H9 (cell line): ENCODE data around the gene GPR157. TPM values are rescaled to one million over a fixed set of nuclear protein-coding genes. Genes with fewer than 3 reads are reported as not detected.

Source experiments
- DNase-seq: peaks from one replicate; pipeline ENCODE4 v3.0.0-alpha.2; 2017
- H2AFZ ChIP-seq: one replicate; pipeline ENCODE4 v1.6.1; 2013; ENCODE audit warnings: mild to moderate bottlenecking, low read length, control low read depth, moderate library complexity
- H2AK5ac ChIP-seq: 2 replicates; pipeline ENCODE4 v1.6.1; 2013; ENCODE audit warnings: low read length, control low read depth, mixed read lengths; ENCODE audit not compliant: insufficient read length
- H2BK120ac ChIP-seq: one replicate; pipeline ENCODE4 v1.6.1; 2013; ENCODE audit warnings: low read depth, mild to moderate bottlenecking, low read length, control low read depth, inconsistent platforms; ENCODE audit not compliant: poor library complexity, severe bottlenecking
- H2BK12ac ChIP-seq: 2 replicates; pipeline ENCODE4 v1.6.1; 2013; ENCODE audit warnings: low read length, control low read depth, mixed read lengths, low read depth; ENCODE audit not compliant: insufficient read length
- H2BK15ac ChIP-seq: 2 replicates; pipeline ENCODE4 v1.6.1; 2013; ENCODE audit warnings: low read depth, low read length, control low read depth
- H2BK20ac ChIP-seq: one replicate; pipeline ENCODE4 v1.6.1; 2013; ENCODE audit warnings: low read depth, mild to moderate bottlenecking, low read length, control low read depth, inconsistent platforms; ENCODE audit not compliant: poor library complexity, severe bottlenecking
- H2BK5ac ChIP-seq: 2 replicates; pipeline ENCODE4 v1.6.1; 2013; ENCODE audit warnings: low read length, control low read depth, mixed read lengths; ENCODE audit not compliant: insufficient read length
- H3K14ac ChIP-seq: 2 replicates; pipeline ENCODE4 v1.6.1; 2013; ENCODE audit warnings: low read length, control low read depth; ENCODE audit not compliant: insufficient read depth
- H3K18ac ChIP-seq: 2 replicates; pipeline ENCODE4 v1.6.1; 2013; ENCODE audit warnings: low read depth, mild to moderate bottlenecking, mixed read lengths, low read length, control low read depth; ENCODE audit not compliant: insufficient read length
- H3K23ac ChIP-seq: 2 replicates; pipeline ENCODE4 v1.6.1; 2013; ENCODE audit warnings: low read length, control low read depth, mixed read lengths, low read depth; ENCODE audit not compliant: insufficient read length
- H3K23me2 ChIP-seq: 2 replicates; pipeline ENCODE4 v1.6.1; 2013; ENCODE audit warnings: low read depth, mild to moderate bottlenecking, mixed read lengths, low read length, control low read depth; ENCODE audit not compliant: insufficient read length, poor library complexity, severe bottlenecking
- H3K27ac ChIP-seq: 2 replicates; pipeline ENCODE4 v1.5.1; 2013; ENCODE audit warnings: low read length, control low read depth, mixed read lengths, low read depth; ENCODE audit not compliant: insufficient read length
- H3K27me3 ChIP-seq: 2 replicates; pipeline ENCODE4 v1.6.1; 2013; ENCODE audit warnings: low read length, control low read depth, inconsistent platforms; ENCODE audit not compliant: insufficient read depth
- H3K4ac ChIP-seq: 2 replicates; pipeline ENCODE4 v1.6.1; 2013; ENCODE audit warnings: low read depth, mild to moderate bottlenecking, control low read depth, inconsistent platforms, low read length, moderate library complexity
- H3K4me1 ChIP-seq: 2 replicates; pipeline ENCODE4 v1.6.1; 2013; ENCODE audit warnings: low read length, control low read depth, inconsistent platforms; ENCODE audit not compliant: insufficient read depth
- H3K4me2 ChIP-seq: 2 replicates; pipeline ENCODE4 v1.6.1; 2013; ENCODE audit warnings: low read length, control low read depth, mixed read lengths; ENCODE audit not compliant: insufficient read length, insufficient read depth
- H3K56ac ChIP-seq: 2 replicates; pipeline ENCODE4 v1.6.1; 2013; ENCODE audit warnings: low read depth, mild to moderate bottlenecking, mixed read lengths, low read length, control low read depth; ENCODE audit not compliant: insufficient read length
- H3K79me1 ChIP-seq: 2 replicates; pipeline ENCODE4 v1.6.1; 2013; ENCODE audit warnings: low read depth, mild to moderate bottlenecking, moderate library complexity, low read length, control low read depth, inconsistent platforms; ENCODE audit not compliant: insufficient read depth, poor library complexity, severe bottlenecking
- H3K79me2 ChIP-seq: 2 replicates; pipeline ENCODE4 v1.6.1; 2013; ENCODE audit warnings: low read length, control low read depth, inconsistent platforms; ENCODE audit not compliant: insufficient read depth
- H3K9ac ChIP-seq: 2 replicates; pipeline ENCODE4 v1.6.1; 2013; ENCODE audit warnings: low read length, control low read depth, mixed read lengths; ENCODE audit not compliant: insufficient read length; ENCODE audit errors: extremely low read depth
- H3K9me3 ChIP-seq: one replicate; pipeline ENCODE4 v1.6.1; 2013; ENCODE audit warnings: low read depth, low read length, inconsistent platforms; ENCODE audit not compliant: control insufficient read depth
- H3T11ph ChIP-seq: one replicate; pipeline ENCODE4 v1.6.1; 2013; ENCODE audit warnings: mild to moderate bottlenecking, low read length, control low read depth, inconsistent platforms
- H4K20me1 ChIP-seq: one replicate; pipeline ENCODE4 v1.6.1; 2013; ENCODE audit not compliant: control insufficient read depth, insufficient read length, insufficient read depth
- H4K5ac ChIP-seq: 2 replicates; pipeline ENCODE4 v1.6.1; 2013; ENCODE audit warnings: low read depth, mild to moderate bottlenecking, mixed read lengths, low read length, control low read depth; ENCODE audit not compliant: insufficient read length
- H4K8ac ChIP-seq: replicated peaks from 2 replicates; pipeline ENCODE4 v1.6.1; 2013; ENCODE audit warnings: low read length, control low read depth, mixed read lengths, low read depth; ENCODE audit not compliant: insufficient read length
- H4K91ac ChIP-seq: 2 replicates; pipeline ENCODE4 v1.6.1; 2013; ENCODE audit warnings: low read depth, mild to moderate bottlenecking, moderate library complexity, mixed read lengths, low read length, control low read depth; ENCODE audit not compliant: insufficient read length
- H3K27ac Mint-ChIP-seq, 3 experiments: 2 replicates in 2 of 3; 3 replicates in 1 of 3; pipeline ENCODE4 v1.8.0; 2020 to 2021; ENCODE audit warnings: mixed read lengths in 3 of 3, mild to moderate bottlenecking in 1 of 3, moderate library complexity in 1 of 3
- H3K27me3 Mint-ChIP-seq: 2 replicates; pipeline ENCODE4 v1.8.0; 2021; ENCODE audit warnings: low read depth, mild to moderate bottlenecking, moderate library complexity, mixed read lengths
- H3K36me3 Mint-ChIP-seq, 3 experiments: 2 replicates in 2 of 3; 3 replicates in 1 of 3; pipeline ENCODE4 v1.8.0; 2020 to 2021; ENCODE audit warnings: low read depth in 3 of 3, mixed read lengths in 3 of 3; ENCODE audit not compliant: insufficient read depth in 1 of 3
- H3K4me1 Mint-ChIP-seq, 2 experiments: 2 replicates each; pipeline ENCODE4 v1.8.0; 2020; ENCODE audit warnings: mixed read lengths in 2 of 2
- H3K4me3 Mint-ChIP-seq, 2 experiments: 2 replicates in 1 of 2; 3 replicates in 1 of 2; pipeline ENCODE4 v1.8.0; 2020 to 2021; ENCODE audit warnings: mild to moderate bottlenecking in 2 of 2, mixed read lengths in 2 of 2, moderate library complexity in 1 of 2
- H3K9me3 Mint-ChIP-seq, 2 experiments: 2 replicates in 1 of 2; 3 replicates in 1 of 2; pipeline ENCODE4 v1.8.0; 2020; ENCODE audit warnings: mild to moderate bottlenecking in 2 of 2, mixed read lengths in 2 of 2, moderate library complexity in 1 of 2
- WGBS: extraction: QIAGEN DNeasy Blood & Tissue Kit; methylation state at CpG from one replicate; pipeline ENCODE4 v1.1.7; 2013; ENCODE audit warnings: missing lambda C conversion rate, low lambda C conversion rate, mixed read lengths; ENCODE audit not compliant: insufficient read length; ENCODE audit errors: extremely low coverage; 5-methylcytosine and 5-hydroxymethylcytosine counted together
- total RNA-seq: library from RNA; stranded (reverse); gene quantifications from 2 replicates; pipeline ENCODE4 v1.2.1, GENCODE V29; 2021
- TF ChIP-seq, protein P1 (sequence below): fragments of 200-600 bp; sonication (generic); conservative IDR thresholded peaks from 3 replicates; pipeline ENCODE4 v1.8.0; 2021; ENCODE audit warnings: antibody characterized with exemption, mild to moderate bottlenecking

Gene GPR157
- total RNA-seq, 1 experiment from 2014 or later: 3.8 TPM

DNA sequence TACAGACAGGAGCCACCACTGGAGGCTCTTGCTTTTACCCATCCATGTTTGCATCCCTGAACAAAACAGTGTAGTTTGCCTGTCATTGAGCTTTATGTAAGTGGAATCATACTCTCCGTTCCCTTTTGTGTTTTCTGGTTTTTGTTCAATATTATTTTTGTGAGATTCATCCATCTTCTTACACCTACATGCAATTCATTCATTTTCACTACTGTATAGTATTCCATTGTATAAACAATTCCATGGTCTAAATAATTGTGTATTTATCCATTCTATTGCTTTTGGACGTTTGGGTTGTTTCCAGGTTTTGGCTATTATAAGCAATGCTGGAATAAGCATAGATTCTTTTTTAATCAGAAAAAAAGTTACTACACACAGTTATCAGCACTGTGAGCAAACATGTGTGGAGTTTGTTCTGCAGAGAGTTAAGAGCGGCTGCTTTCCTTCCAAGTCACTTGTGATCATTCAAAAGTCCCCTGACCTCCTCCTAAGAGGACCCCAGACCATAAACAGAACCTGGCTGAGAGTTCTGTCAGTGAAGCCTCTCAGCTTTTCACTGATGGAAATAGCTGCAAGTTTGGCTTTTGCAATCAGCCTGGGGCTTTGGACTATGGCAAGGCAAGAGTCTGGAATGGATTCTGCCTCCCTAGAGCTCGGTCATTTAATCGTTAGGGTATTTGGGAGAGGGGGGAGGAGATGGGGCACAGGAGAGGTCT, 5.1 kb upstream of the GPR157 start:
- H3K4me1 Mint-ChIP-seq: peaks cover 3 to 8% of the 10 kb centered on the region in 2 experiments; a peak in 2 of 4 replicates
- H3K4me2 ChIP-seq: no peak overlapping the region
- H3K14ac ChIP-seq: no peak overlapping the region
- no peak overlapping the region for H3K18ac ChIP-seq
- no peaks in the 10 kb centered on the region for H4K20me1 ChIP-seq
- no peak overlapping the region for H2BK12ac ChIP-seq
- no peaks in the 10 kb centered on the region for H3K79me1 ChIP-seq
- H3K27me3 Mint-ChIP-seq: peaks cover 8% of the 10 kb centered on the region
- no CpG with 5 or more reads among the region's 5 CpGs for WGBS
- no peaks in the 10 kb centered on the region for H3K4me1 ChIP-seq
- no peak for DNase-seq
- H2BK120ac ChIP-seq: no peak overlapping the region
- no peak overlapping the region for H2BK15ac ChIP-seq
- H3K23ac ChIP-seq: no peak overlapping the region
- no peak overlapping the region for H4K8ac ChIP-seq
- H2BK5ac ChIP-seq: no peak overlapping the region
- no peaks in the 10 kb centered on the region for H3K27me3 ChIP-seq
- H3K27ac ChIP-seq: no peak overlapping the region
- no peaks in the 10 kb centered on the region for H3K79me2 ChIP-seq
- H3K4ac ChIP-seq: no peak overlapping the region
- no peak overlapping the region for H2AK5ac ChIP-seq
- TF ChIP-seq, protein P1, sequence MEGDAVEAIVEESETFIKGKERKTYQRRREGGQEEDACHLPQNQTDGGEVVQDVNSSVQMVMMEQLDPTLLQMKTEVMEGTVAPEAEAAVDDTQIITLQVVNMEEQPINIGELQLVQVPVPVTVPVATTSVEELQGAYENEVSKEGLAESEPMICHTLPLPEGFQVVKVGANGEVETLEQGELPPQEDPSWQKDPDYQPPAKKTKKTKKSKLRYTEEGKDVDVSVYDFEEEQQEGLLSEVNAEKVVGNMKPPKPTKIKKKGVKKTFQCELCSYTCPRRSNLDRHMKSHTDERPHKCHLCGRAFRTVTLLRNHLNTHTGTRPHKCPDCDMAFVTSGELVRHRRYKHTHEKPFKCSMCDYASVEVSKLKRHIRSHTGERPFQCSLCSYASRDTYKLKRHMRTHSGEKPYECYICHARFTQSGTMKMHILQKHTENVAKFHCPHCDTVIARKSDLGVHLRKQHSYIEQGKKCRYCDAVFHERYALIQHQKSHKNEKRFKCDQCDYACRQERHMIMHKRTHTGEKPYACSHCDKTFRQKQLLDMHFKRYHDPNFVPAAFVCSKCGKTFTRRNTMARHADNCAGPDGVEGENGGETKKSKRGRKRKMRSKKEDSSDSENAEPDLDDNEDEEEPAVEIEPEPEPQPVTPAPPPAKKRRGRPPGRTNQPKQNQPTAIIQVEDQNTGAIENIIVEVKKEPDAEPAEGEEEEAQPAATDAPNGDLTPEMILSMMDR: no peak
- no peaks in the 10 kb centered on the region for H3K36me3 Mint-ChIP-seq
- H2BK20ac ChIP-seq: no peak overlapping the region
- no peak overlapping the region for H3K56ac ChIP-seq
- H3K9me3 ChIP-seq: no peaks in the 10 kb centered on the region
- H3K23me2 ChIP-seq: no peaks in the 10 kb centered on the region
- H3K9ac ChIP-seq: no peak overlapping the region
- H4K91ac ChIP-seq: no peak overlapping the region
- H4K5ac ChIP-seq: no peak overlapping the region
- H3T11ph ChIP-seq: no peak overlapping the region
- H3K27ac Mint-ChIP-seq: no peak overlapping the region
- H3K4me3 Mint-ChIP-seq: no peak overlapping the region
- H2AFZ ChIP-seq: no peak overlapping the region
- no peaks in the 10 kb centered on the region for H3K9me3 Mint-ChIP-seq
